ENCODE results near the gene EPS8L1.

DNA sequence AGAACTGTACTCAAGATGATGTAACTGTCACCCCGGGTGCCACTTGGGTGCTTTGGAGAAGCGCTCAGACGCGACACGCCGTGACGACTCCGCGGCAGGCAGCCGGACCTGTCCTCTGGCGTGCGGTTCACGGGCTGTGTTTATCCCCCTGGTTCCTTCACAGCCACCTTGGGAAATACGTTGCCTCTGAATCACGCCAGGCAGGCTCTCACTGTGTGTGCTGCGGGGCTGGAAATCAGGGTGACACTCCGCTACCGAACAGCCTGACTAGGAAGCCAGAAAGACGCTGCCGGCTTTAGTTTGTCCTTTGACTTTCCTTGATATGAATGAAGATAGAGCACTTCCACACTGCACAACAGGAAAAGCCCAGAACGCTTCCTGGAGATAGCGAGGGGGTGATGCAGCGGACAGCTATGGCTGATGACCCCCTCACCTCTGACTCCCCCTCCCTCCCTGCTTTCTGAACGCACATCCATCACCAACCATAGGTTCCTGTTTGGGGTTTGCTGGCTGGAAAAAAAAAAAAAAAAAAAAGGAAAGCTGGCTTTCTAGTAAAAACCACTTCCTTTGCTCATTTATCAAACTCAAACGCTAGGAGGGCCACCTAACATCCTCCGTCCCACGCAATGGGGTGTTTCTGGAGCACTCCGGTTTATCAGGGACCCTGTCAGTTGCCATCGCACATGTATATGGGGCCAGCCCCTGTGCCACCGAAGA lies 33.9 kb upstream of the EPS8L1 start:
- TF ChIP-seq, protein P1, sequence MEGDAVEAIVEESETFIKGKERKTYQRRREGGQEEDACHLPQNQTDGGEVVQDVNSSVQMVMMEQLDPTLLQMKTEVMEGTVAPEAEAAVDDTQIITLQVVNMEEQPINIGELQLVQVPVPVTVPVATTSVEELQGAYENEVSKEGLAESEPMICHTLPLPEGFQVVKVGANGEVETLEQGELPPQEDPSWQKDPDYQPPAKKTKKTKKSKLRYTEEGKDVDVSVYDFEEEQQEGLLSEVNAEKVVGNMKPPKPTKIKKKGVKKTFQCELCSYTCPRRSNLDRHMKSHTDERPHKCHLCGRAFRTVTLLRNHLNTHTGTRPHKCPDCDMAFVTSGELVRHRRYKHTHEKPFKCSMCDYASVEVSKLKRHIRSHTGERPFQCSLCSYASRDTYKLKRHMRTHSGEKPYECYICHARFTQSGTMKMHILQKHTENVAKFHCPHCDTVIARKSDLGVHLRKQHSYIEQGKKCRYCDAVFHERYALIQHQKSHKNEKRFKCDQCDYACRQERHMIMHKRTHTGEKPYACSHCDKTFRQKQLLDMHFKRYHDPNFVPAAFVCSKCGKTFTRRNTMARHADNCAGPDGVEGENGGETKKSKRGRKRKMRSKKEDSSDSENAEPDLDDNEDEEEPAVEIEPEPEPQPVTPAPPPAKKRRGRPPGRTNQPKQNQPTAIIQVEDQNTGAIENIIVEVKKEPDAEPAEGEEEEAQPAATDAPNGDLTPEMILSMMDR (IDR thresholded peaks at IDR 0.05), result no peak
- no peak for TF ChIP-seq EZH2 (IDR thresholded peaks at IDR 0.05; ENCODE audit: borderline replicate concordance, insufficient read depth, low read depth, low read length, poor library complexity, severe bottlenecking)

Data from B cell (primary cell).